Left lung (tissue), 10 donors: ENCODE data around the gene CDC34. TPM values are rescaled to one million over a fixed set of nuclear protein-coding genes. Genes with fewer than 3 reads are reported as not detected.

Experiments
- ATAC-seq: fragments of 200-7000 bp; cut with Tn5 transposase; one replicate; pipeline ENCODE4 v1.9.1; 2020; ENCODE audit warnings: moderate library complexity
- DNase-seq, 4 donors: peaks; one replicate each; pipeline ENCODE4 v3.0.0-alpha.2; 2013 to 2020
- H3K27ac ChIP-seq, 2 donors: fragments of 200-600 bp; sonication (generic) in 1 of 2; one replicate each; pipeline versions ENCODE4 v1.5.0 to v1.8.0; 2020 to 2021
- H3K27me3 ChIP-seq, 2 donors: fragments of 200-600 bp; sonication (generic) in 1 of 2; one replicate each; pipeline versions ENCODE4 v1.5.0 to v1.8.0; 2020 to 2021
- H3K36me3 ChIP-seq, 2 donors: fragments of 200-600 bp; sonication (generic) in 1 of 2; one replicate each; pipeline versions ENCODE4 v1.5.0 to v1.8.0; 2020 to 2021
- H3K4me1 ChIP-seq, 2 donors: fragments of 200-600 bp; one replicate each; pipeline ENCODE4 v1.8.0; 2021
- H3K4me3 ChIP-seq, 2 donors: fragments of 200-600 bp; sonication (generic) in 1 of 2; one replicate each; pipeline versions ENCODE4 v1.5.0 to v1.8.0; 2020 to 2021; ENCODE audit warnings: mild to moderate bottlenecking in 1 of 2
- H3K9me3 ChIP-seq, 2 donors: fragments of 200-600 bp; sonication (generic) in 1 of 2; one replicate each; pipeline versions ENCODE4 v1.5.0 to v1.8.0; 2020 to 2021
- intact Hi-C, 2 donors: fragments of 100-400 bp; cut with DNase I; formaldehyde crosslinking; loops; one replicate each; pipeline versions ENCODE4 v1.11.2 to v1.14.2; 2022
- polyA plus RNA-seq, 6 donors: library from polyadenylated mRNA; unstranded; fragments of 120-200 nt; gene quantifications; one replicate each; pipeline ENCODE4 v1.2.1, GENCODE V29; 2013; ENCODE audit not compliant: insufficient read length in 6 of 6
- total RNA-seq, 2 donors: library from RNA; stranded (reverse); fragmentation: NEBNext Ultra II Directional; extraction: Animal tissue kit (Norgen Biotek cat#: 25700); gene quantifications; one replicate each; pipeline ENCODE4 v1.2.1, GENCODE V29; 2021
- TF ChIP-seq, protein P1 (sequence below), 2 donors: fragments of 200-600 bp; sonication (generic) in 1 of 2; IDR thresholded peaks; one replicate each; pipeline versions ENCODE4 v1.5.0 to v1.8.0; 2021; ENCODE audit warnings: antibody characterized with exemption in 2 of 2
- donor health status: DM: no; HTN: yes; CAD: no.
- donor health status: DM: no; HTN: no; CAD: no.

Gene CDC34
- total and polyA plus RNA-seq, 8 donors: 42.7 to 62.3 (median 55.0) TPM

GRCh38 chr19:514166-514663 is 17.3 kb upstream of the CDC34 start:
- DNase-seq (no peak), ATAC-seq (no peak)
- Histone ChIP-seq H3K27ac (no peak overlapping the region), H3K4me3 (no peak overlapping the region), H3K4me1 (peaks cover 0 to 23% of the 10 kb centered on the region in 2 donors), H3K9me3 (no peaks in the 10 kb centered on the region), H3K27me3 (peaks cover 0 to 5% of the 10 kb centered on the region in 2 donors), H3K36me3 (peaks cover 0 to 7% of the 10 kb centered on the region in 2 donors)
- TF ChIP-seq, protein P1, sequence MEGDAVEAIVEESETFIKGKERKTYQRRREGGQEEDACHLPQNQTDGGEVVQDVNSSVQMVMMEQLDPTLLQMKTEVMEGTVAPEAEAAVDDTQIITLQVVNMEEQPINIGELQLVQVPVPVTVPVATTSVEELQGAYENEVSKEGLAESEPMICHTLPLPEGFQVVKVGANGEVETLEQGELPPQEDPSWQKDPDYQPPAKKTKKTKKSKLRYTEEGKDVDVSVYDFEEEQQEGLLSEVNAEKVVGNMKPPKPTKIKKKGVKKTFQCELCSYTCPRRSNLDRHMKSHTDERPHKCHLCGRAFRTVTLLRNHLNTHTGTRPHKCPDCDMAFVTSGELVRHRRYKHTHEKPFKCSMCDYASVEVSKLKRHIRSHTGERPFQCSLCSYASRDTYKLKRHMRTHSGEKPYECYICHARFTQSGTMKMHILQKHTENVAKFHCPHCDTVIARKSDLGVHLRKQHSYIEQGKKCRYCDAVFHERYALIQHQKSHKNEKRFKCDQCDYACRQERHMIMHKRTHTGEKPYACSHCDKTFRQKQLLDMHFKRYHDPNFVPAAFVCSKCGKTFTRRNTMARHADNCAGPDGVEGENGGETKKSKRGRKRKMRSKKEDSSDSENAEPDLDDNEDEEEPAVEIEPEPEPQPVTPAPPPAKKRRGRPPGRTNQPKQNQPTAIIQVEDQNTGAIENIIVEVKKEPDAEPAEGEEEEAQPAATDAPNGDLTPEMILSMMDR (IDR thresholded peaks at IDR 0.05): no peak
- intact Hi-C loops: no loop called here

GRCh38 chr19:517721-518597 is 13.6 kb upstream of the CDC34 start:
- Histone ChIP-seq H3K27ac (no peak overlapping the region), H3K9me3 (no peaks in the 10 kb centered on the region), H3K36me3 (peaks cover 0 to 6% of the 10 kb centered on the region in 2 donors), H3K27me3 (peaks cover 0 to 5% of the 10 kb centered on the region in 2 donors), H3K4me1 (peaks cover 0 to 1% of the 10 kb centered on the region in 2 donors), H3K4me3 (no peak overlapping the region)
- peak in 2 of 4 donors; percentile 50 to 87 for DNase-seq
- TF ChIP-seq, protein P1 (IDR thresholded peaks at IDR 0.05): no peak
- intact Hi-C loops: no loop called here
- ATAC-seq: peak; percentile 9

GRCh38 chr19:518598-519231 is 12.8 kb upstream of the CDC34 start:
- DNase-seq: peak in 2 of 4 donors; percentile 24 to 58
- peak; percentile 51 for ATAC-seq

DNA sequence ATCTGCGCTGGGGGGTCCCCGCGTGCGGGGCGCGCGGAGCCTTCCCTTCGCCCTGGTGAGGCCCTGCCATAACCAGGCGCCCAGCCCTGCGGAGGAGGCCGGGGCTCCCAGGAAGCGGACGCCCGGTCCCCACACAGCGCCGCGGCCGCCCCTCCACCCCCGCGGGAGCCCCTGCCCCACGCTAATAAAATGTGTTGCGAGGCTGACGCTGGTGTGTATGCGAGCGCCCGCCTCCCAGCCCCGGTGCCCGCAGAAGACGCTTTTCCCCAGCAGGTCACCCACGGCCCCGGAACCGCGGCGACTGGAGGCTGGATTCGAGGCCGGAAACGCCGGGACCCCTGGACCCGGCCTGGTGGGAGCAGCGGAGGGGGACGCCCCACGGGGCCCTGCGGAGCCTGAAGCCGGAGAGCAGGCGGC is 12.1 kb upstream of the CDC34 start:
- DNase-seq (peak in 1 of 4 donors; percentile 78), ATAC-seq (no peak)
- no peak overlapping the region for H3K4me3 ChIP-seq
- intact Hi-C loops: no loop called here
- H3K36me3 ChIP-seq: peaks cover 0 to 6% of the 10 kb centered on the region in 2 donors
- no peaks in the 10 kb centered on the region for H3K4me1 ChIP-seq
- no peak overlapping the region for H3K27ac ChIP-seq
- TF ChIP-seq, protein P1 (IDR thresholded peaks at IDR 0.05): no peak
- no peaks in the 10 kb centered on the region for H3K9me3 ChIP-seq
- H3K27me3 ChIP-seq: peaks cover 0 to 5% of the 10 kb centered on the region in 2 donors

More at GRCh38 chr19:518598-519231, 12.8 kb upstream of the CDC34 start:
- Histone ChIP-seq H3K4me1 (no peaks in the 10 kb centered on the region), H3K4me3 (no peak overlapping the region), H3K9me3 (no peaks in the 10 kb centered on the region), H3K27me3 (peaks cover 0 to 5% of the 10 kb centered on the region in 2 donors), H3K36me3 (peaks cover 0 to 6% of the 10 kb centered on the region in 2 donors), H3K27ac (no peak overlapping the region)
- TF ChIP-seq, protein P1 (IDR thresholded peaks at IDR 0.05): no peak
- intact Hi-C loops: no loop called here

DNA sequence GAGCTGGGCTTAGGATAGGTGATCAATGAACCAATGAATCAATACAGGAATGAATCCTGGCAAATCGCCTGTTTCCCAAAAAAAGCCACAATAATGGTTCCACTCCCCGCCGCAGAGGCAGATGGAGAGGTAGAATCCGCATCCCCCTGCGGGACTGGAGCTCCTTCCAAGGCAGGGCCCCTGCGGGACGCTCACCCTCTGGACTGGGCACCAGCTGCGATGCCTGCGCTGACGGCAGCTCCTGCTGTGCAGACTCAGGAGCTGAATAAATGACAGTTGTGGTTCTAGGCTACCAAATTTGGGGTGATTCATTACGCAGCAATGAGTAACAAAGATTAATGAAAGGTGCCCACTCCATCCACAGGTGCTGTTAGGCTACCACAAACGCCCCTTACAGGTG is 8.8 kb upstream of the CDC34 start:
- Histone ChIP-seq H3K27ac (no peak overlapping the region), H3K4me3 (no peak overlapping the region), H3K27me3 (peaks cover 0 to 23% of the 10 kb centered on the region in 2 donors), H3K4me1 (no peaks in the 10 kb centered on the region), H3K9me3 (no peaks in the 10 kb centered on the region), H3K36me3 (peaks cover 0 to 6% of the 10 kb centered on the region in 2 donors)
- DNase-seq: no peak
- intact Hi-C loops: no loop called here
- TF ChIP-seq, protein P1 (IDR thresholded peaks at IDR 0.05): no peak
- ATAC-seq: no peak
